ENCODE results near the gene SLC30A3.

SLC30A3 gene

DNA sequence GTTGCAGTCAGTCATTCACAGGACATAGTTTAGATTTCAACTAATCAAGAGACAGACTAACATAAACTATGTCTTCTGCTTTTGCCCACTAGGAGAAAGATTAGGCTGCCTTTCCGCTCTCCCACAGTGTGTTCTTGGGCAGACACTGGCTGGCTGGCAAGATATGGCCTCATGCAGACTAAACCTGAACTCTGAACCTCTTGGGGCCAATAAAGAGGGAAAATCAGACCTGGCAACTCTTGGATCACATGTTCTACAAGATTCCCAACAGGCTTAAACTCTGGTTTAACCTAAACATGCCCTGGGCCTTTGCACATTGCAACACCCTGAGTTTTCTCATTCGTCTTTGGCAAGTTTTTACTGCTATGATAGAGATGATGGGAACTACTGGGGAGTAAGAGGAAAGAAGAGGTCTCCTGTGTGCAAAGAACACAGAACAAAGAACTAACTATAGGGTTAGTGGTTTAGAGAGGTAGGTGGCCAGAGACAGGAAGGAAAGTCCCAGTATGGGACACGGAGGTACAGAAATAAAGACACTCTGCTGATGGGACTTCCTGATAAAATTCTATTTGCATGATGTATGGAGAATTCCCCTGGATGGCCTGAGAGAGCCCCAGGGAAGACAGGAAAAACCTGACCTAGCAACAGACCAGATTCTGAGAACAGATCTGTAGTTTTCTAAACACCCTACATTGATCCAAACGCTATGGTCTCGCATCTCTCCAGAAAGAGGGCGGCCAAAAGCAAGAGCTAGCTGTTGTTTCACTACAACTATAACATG is 53.0 kb downstream of the SLC30A3 start:
- TF ChIP-seq, protein P1, sequence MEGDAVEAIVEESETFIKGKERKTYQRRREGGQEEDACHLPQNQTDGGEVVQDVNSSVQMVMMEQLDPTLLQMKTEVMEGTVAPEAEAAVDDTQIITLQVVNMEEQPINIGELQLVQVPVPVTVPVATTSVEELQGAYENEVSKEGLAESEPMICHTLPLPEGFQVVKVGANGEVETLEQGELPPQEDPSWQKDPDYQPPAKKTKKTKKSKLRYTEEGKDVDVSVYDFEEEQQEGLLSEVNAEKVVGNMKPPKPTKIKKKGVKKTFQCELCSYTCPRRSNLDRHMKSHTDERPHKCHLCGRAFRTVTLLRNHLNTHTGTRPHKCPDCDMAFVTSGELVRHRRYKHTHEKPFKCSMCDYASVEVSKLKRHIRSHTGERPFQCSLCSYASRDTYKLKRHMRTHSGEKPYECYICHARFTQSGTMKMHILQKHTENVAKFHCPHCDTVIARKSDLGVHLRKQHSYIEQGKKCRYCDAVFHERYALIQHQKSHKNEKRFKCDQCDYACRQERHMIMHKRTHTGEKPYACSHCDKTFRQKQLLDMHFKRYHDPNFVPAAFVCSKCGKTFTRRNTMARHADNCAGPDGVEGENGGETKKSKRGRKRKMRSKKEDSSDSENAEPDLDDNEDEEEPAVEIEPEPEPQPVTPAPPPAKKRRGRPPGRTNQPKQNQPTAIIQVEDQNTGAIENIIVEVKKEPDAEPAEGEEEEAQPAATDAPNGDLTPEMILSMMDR (conservative IDR thresholded peaks at IDR 0.05; ENCODE audit: control insufficient read depth, insufficient read depth, low read depth, low read length) = no peak
- H3K4me3 ChIP-seq (ENCODE audit: control insufficient read depth, low read depth, low read length) = no peak overlapping the region
- DNase-seq (ENCODE audit: low read depth) = no peak

DNA sequence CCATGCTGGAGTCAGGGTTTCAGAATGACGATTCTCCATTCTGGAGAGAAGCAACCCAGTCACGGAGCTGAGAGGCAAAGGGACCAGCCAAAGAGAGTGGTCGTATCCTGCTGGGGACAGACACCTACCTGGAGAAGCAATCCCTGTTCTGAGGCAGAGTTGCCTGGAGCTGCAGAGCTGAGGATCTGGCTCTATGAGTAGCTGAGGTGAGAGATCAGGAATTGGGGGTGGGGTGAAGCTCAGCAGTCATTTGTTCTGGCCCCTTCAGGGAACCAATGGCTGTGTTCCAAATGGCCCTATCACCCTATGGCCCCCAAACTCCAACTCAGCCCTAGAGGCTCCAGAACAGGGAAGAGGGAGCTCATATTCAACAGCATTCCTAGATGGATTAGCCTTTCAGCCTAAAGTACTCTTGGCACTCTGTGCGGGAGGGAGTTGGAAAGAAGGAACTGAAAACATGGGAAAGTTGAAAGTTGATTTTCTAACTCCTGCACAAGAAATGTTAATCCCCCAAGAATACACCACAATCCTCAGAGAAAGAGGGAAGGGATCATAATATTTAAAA is 54.3 kb downstream of the SLC30A3 start:
- no peak overlapping the region for H3K4me3 ChIP-seq (ENCODE audit: control insufficient read depth, low read depth, low read length)
- no peak for DNase-seq (ENCODE audit: low read depth)
- TF ChIP-seq, protein P1 (conservative IDR thresholded peaks at IDR 0.05; ENCODE audit: control insufficient read depth, insufficient read depth, low read depth, low read length) = no peak

DNA sequence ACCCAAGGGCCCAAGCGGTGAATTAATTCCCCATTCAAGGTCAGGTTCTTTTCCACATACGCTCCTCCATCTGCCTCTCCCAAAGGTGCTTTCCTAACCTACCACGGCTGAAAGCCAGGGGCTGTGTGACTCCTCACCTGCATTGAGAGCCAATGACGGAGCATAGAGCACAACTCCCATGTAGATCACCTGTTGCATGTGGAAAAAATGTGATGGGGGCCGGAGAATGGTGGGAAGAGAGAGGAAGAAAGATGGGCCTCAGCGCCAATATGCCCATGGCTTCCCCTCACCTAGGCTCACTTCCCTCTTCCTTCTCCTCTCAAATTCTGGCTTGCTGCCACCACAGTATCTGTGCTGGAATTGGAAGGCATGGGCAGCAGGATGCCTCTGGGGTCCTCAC is 56.5 kb downstream of the SLC30A3 start:
- no peak overlapping the region for H3K4me3 ChIP-seq (ENCODE audit: control insufficient read depth, low read depth, low read length)
- no peak for DNase-seq (ENCODE audit: low read depth)
- TF ChIP-seq, protein P1 (conservative IDR thresholded peaks at IDR 0.05; ENCODE audit: control insufficient read depth, insufficient read depth, low read depth, low read length) = no peak

DNA sequence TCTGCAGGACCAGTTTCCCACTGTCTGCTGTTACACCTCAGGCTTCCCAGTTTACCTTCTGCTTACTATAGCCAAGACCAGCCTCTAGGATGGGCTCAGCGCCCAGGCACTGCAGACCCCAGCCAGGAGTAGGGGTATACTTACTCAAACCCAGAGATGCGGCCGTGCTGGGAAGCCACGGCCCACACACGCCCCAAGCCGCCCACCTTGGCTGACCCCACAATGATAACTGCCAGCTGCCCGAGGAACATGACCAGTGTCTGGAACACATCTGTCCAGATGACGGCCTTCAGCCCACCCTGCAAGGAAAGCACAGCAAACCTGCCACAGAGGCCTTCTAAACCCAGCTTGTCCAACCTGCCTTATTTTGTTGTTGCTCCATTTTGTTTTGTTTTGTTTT is 57.6 kb downstream of the SLC30A3 start:
- H3K4me3 ChIP-seq (ENCODE audit: control insufficient read depth, low read depth, low read length) = no peak overlapping the region
- no peak for DNase-seq (ENCODE audit: low read depth)
- TF ChIP-seq, protein P1 (conservative IDR thresholded peaks at IDR 0.05; ENCODE audit: control insufficient read depth, insufficient read depth, low read depth, low read length) = no peak

DNA sequence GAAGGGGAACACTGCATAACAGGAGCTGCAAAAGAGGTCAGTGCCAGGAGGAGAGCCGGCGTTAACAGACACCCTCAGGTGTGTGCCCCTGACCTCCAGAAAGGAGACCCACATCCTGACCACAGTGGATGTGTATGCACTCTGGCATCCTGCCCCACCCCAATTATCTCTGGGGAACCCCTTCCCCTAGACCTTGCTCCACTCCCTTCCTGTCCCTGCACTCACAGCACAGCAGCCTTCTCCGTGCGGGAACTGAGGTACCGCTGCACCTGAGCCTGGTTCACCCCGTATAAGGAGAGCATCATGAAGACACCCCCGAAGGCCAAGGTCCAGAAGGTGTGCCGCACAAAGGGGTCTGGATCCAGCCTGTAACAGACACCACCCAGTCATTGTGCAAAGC is 58.3 kb downstream of the SLC30A3 start:
- DNase-seq (ENCODE audit: low read depth) = no peak
- H3K4me3 ChIP-seq (ENCODE audit: control insufficient read depth, low read depth, low read length) = no peak overlapping the region
- TF ChIP-seq, protein P1 (conservative IDR thresholded peaks at IDR 0.05; ENCODE audit: control insufficient read depth, insufficient read depth, low read depth, low read length) = no peak

DNA sequence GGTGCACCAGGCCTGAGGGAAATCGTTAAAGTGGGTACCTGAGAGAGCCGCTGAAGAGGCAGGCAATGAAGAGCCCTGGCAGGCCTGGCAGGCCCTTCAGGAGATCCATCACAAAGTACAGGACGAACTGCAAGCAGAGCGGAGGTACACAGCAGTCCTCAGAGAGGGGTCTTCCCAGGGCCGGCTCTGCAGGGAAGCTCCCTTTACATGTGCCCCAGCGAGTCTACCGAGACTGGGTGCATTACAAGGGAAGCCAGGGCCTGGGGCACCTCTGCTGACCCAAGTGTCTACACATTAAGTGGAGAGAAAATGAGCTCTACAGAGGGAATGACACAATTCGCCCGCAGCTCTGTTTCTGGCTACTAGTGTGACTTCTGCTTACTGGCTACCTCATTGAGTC is 59.1 kb downstream of the SLC30A3 start:
- DNase-seq (ENCODE audit: low read depth) = no peak
- H3K4me3 ChIP-seq (ENCODE audit: control insufficient read depth, low read depth, low read length) = no peak overlapping the region
- TF ChIP-seq, protein P1 (conservative IDR thresholded peaks at IDR 0.05; ENCODE audit: control insufficient read depth, insufficient read depth, low read depth, low read length) = no peak
